Esophagus muscularis mucosa (tissue), 4 donors: ENCODE results near the gene REL. TPM values are rescaled to one million over a fixed set of nuclear protein-coding genes. Genes with fewer than 3 reads are reported as not detected.
"Not testable (repeated sequence)": the region's sequence is repeated elsewhere in the genome, so short reads cannot be mapped to it uniquely, and the experiment has no call there.

Experiments
- DNase-seq: peaks from one replicate; pipeline ENCODE4 v3.0.0-alpha.2; 2017; ENCODE audit errors: extremely low spot score
- H3K27ac ChIP-seq, 4 donors: fragments of 200-600 bp; sonication (generic); replicated peaks in 1 of 4; 1 replicate in 3 of 4; 2 replicates in 1 of 4; pipeline ENCODE4 v1.5.1; 2016 to 2019; ENCODE audit warnings: mild to moderate bottlenecking in 1 of 4
- H3K27me3 ChIP-seq, 4 donors: fragments of 200-600 bp; sonication (generic); one replicate each; pipeline versions ENCODE4 v1.5.1 to v1.6.0; 2016 to 2019
- H3K36me3 ChIP-seq, 4 donors: fragments of 200-600 bp; sonication (generic); one replicate each; pipeline ENCODE4 v1.5.1; 2016 to 2019
- H3K4me1 ChIP-seq, 4 donors: fragments of 200-600 bp; sonication (generic); one replicate each; pipeline ENCODE4 v1.5.1; 2016 to 2019
- H3K4me3 ChIP-seq, 4 donors: fragments of 200-600 bp; sonication (generic); 1 replicate in 2 of 4; 2 replicates in 2 of 4; pipeline ENCODE4 v1.5.1; 2016 to 2019; ENCODE audit warnings: mild to moderate bottlenecking in 4 of 4, moderate library complexity in 1 of 4
- H3K9me3 ChIP-seq, 4 donors: fragments of 200-600 bp; sonication (generic); 1 replicate in 3 of 4; 2 replicates in 1 of 4; pipeline ENCODE4 v1.5.1; 2016 to 2019
- CTCF ChIP-seq, 3 experiments: fragments of 200-600 bp in 2 of 3; fragments of 450-650 bp in 1 of 3; sonication (generic) in 2 of 3; IDR thresholded peaks; one replicate each; pipeline ENCODE4 v1.5.1; 2017 to 2019; ENCODE audit warnings: antibody characterized with exemption in 3 of 3, mild to moderate bottlenecking in 2 of 3, moderate library complexity in 1 of 3
- EP300 ChIP-seq: sonication (generic); formaldehyde crosslinking; IDR thresholded peaks from one replicate; pipeline ENCODE4 v1.6.1; 2017; ENCODE audit warnings: antibody characterized with exemption
- POLR2A ChIP-seq: fragments of 450-650 bp; IDR thresholded peaks from one replicate; pipeline ENCODE4 v1.6.1; 2017; ENCODE audit warnings: antibody characterized with exemption, moderate library complexity, mild to moderate bottlenecking, low read depth
- POLR2AphosphoS5 ChIP-seq, 2 donors: sonication (generic); formaldehyde crosslinking; IDR thresholded peaks; one replicate each; pipeline ENCODE4 v1.6.1; 2017; ENCODE audit warnings: antibody characterized with exemption in 2 of 2
- WGBS: methylation state at CpG from one replicate; pipeline ENCODE4 v1.1.5; 2018; 5-methylcytosine and 5-hydroxymethylcytosine counted together
- intact Hi-C: fragments of 100-400 bp; cut with DNase I; formaldehyde crosslinking; loops from one replicate; pipeline ENCODE4 v1.15.1; 2023
- total RNA-seq, 4 donors: library from RNA; depleted of rRNA; stranded (reverse); fragments of >200 nt; gene quantifications; one replicate each; pipeline versions ENCODE4 v1.1.0 to v1.2.1, GENCODE V29; 2016

REL gene
- total RNA-seq, 4 donors from 2014 or later, result 9.1 to 16.2 (median 9.5) TPM

GRCh38 chr2:60884800-60885199, 3.4 kb downstream of the REL start:
- no peak for TF ChIP-seq EP300
- TF ChIP-seq POLR2A, result no peak
- no peak for TF ChIP-seq POLR2AphosphoS5 (IDR thresholded peaks at IDR 0.05)
- TF ChIP-seq CTCF (IDR thresholded peaks at IDR 0.05), result no peak
- WGBS, result 51% methylated on average over 2 of the region's 2 CpGs
- H3K27ac ChIP-seq, result peak overlapping the region; percentile 20 to 93 (median 34)
- H3K27me3 ChIP-seq, result no peaks in the 10 kb centered on the region
- H3K4me1 ChIP-seq, result peaks cover 12 to 56% (median 46%) of the 10 kb centered on the region in 4 donors
- H3K4me3 ChIP-seq, result peak overlapping the region in 2 of 4 donors; percentile 3 to 9
- intact Hi-C loops, result loop anchor here (5.0 kb wide), 1 partner anchor 133 kb away; the partner anchor contains the start of genes PEX13 and PUS10
- no peaks in the 10 kb centered on the region for H3K36me3 ChIP-seq
- no peaks in the 10 kb centered on the region for H3K9me3 ChIP-seq
- DNase-seq, result no peak

- Histone ChIP-seq H3K36me3 (no peaks in the 10 kb centered on the region), H3K4me1 (peaks cover 12 to 52% (median 43%) of the 10 kb centered on the region in 4 donors), H3K27ac (no peak overlapping the region), H3K27me3 (no peaks in the 10 kb centered on the region), H3K4me3 (no peak overlapping the region), H3K9me3 (no peaks in the 10 kb centered on the region)
- intact Hi-C loops, result no loop called here
- TF ChIP-seq CTCF (IDR thresholded peaks at IDR 0.05), result no peak
- no peak for TF ChIP-seq POLR2A
- TF ChIP-seq EP300, result no peak
- no peak for TF ChIP-seq POLR2AphosphoS5 (IDR thresholded peaks at IDR 0.05)
- no peak for DNase-seq
- WGBS, result 69% methylated on average over 2 of the region's 2 CpGs
Measured at GRCh38 chr2:60885683-60886082, 4.3 kb downstream of the REL start.

GRCh38 chr2:60886991-60887390, 5.6 kb downstream of the REL start:
- no peak for DNase-seq
- no peak overlapping the region for H3K4me3 ChIP-seq
- no peak overlapping the region for H3K27ac ChIP-seq
- intact Hi-C loops, result no loop called here
- H3K9me3 ChIP-seq, result no peaks in the 10 kb centered on the region
- 64% methylated on average over 3 of the region's 3 CpGs for WGBS
- H3K4me1 ChIP-seq, result peaks cover 12 to 52% (median 43%) of the 10 kb centered on the region in 4 donors
- H3K36me3 ChIP-seq, result peaks cover 0 to 5% (median under 1%) of the 10 kb centered on the region in 4 donors
- H3K27me3 ChIP-seq, result no peaks in the 10 kb centered on the region
- TF ChIP-seq EP300 (no peak), POLR2A (no peak), POLR2AphosphoS5 (IDR thresholded peaks at IDR 0.05) (no peak), CTCF (IDR thresholded peaks at IDR 0.05) (no peak)

GRCh38 chr2:60888853-60889252, 7.5 kb downstream of the REL start:
- 93% methylated on average over 2 of the region's 2 CpGs for WGBS
- Histone ChIP-seq H3K9me3 (no peaks in the 10 kb centered on the region), H3K36me3 (peaks cover 0 to 16% (median 7%) of the 10 kb centered on the region in 4 donors), H3K4me3 (no peak overlapping the region), H3K27ac (no peak overlapping the region), H3K4me1 (peaks cover 9 to 35% (median 29%) of the 10 kb centered on the region in 4 donors), H3K27me3 (no peaks in the 10 kb centered on the region)
- no peak for TF ChIP-seq EP300
- no peak for TF ChIP-seq POLR2AphosphoS5 (IDR thresholded peaks at IDR 0.05)
- no peak for TF ChIP-seq POLR2A
- TF ChIP-seq CTCF (IDR thresholded peaks at IDR 0.05), result no peak
- intact Hi-C loops, result no loop called here
- DNase-seq, result no peak

- H3K27ac ChIP-seq, DNase-seq, H3K27me3 ChIP-seq, H3K9me3 ChIP-seq, H3K4me3 ChIP-seq, intact Hi-C loops: not testable (repeated sequence)
- peaks cover 6 to 26% (median 20%) of the 10 kb centered on the region in 4 donors for H3K4me1 ChIP-seq
- peaks cover 0 to 25% (median 8%) of the 10 kb centered on the region in 4 donors for H3K36me3 ChIP-seq
- WGBS, result 97% methylated on average over 7 of the region's 7 CpGs
Measured at GRCh38 chr2:60889581-60890392, 8.4 kb downstream of the REL start.
